Loucy (cell line): ENCODE data around the gene MAPT.
A peak's percentile ranks its signal among the peaks of the same experiment; 100 is the strongest.

ENCODE experiments used
- H2AFZ ChIP-seq: fragments of 200-600 bp; sonication (generic); 2 replicates; pipeline ENCODE4 v1.6.0; 2016; ENCODE audit warnings: antibody characterized with exemption, mild to moderate bottlenecking, low read length, moderate library complexity
- H3F3A ChIP-seq: fragments of 200-600 bp; 2 replicates; pipeline ENCODE4 v1.6.0; 2016; ENCODE audit warnings: antibody characterized with exemption, low read depth, mild to moderate bottlenecking
- H3K27me3 ChIP-seq: fragments of 200-600 bp; sonication (generic); 2 replicates; pipeline ENCODE4 v1.6.1; 2014; ENCODE audit warnings: low read length, mild to moderate bottlenecking; ENCODE audit not compliant: insufficient read depth, poor library complexity, severe bottlenecking
- H3K36me3 ChIP-seq: fragments of 200-600 bp; sonication (generic); 2 replicates; pipeline ENCODE4 v1.6.1; 2016; ENCODE audit warnings: low read length; ENCODE audit not compliant: insufficient read depth
- H3K4me1 ChIP-seq: fragments of 200-600 bp; sonication (generic); 2 replicates; pipeline ENCODE4 v1.5.1; 2014; ENCODE audit warnings: low read length, mild to moderate bottlenecking; ENCODE audit not compliant: insufficient read depth, poor library complexity, severe bottlenecking
- H3K4me2 ChIP-seq: fragments of 200-600 bp; sonication (generic); 2 replicates; pipeline ENCODE4 v1.6.0; 2014; ENCODE audit warnings: antibody characterized with exemption, low read length, low read depth, mild to moderate bottlenecking; ENCODE audit not compliant: poor library complexity, severe bottlenecking
- H3K4me3 ChIP-seq: fragments of 200-600 bp; sonication (generic); 2 replicates; pipeline ENCODE4 v1.5.1; 2014; ENCODE audit warnings: low read length, mild to moderate bottlenecking, mixed read lengths; ENCODE audit not compliant: poor library complexity, severe bottlenecking
- H3K79me2 ChIP-seq: fragments of 200-600 bp; sonication (generic); 2 replicates; pipeline ENCODE4 v1.6.1; 2014; ENCODE audit warnings: low read length; ENCODE audit not compliant: insufficient read depth
- H3K9ac ChIP-seq: fragments of 200-600 bp; sonication (generic); 2 replicates; pipeline ENCODE4 v1.6.0; 2014; ENCODE audit warnings: mild to moderate bottlenecking, low read depth, low read length, moderate library complexity; ENCODE audit not compliant: poor library complexity, severe bottlenecking
- H3K9me2 ChIP-seq: fragments of 200-600 bp; sonication (generic); replicated peaks from 2 replicates; pipeline ENCODE4 v1.6.1; 2016; ENCODE audit warnings: low read depth, low read length, mixed read lengths
- H3K9me3 ChIP-seq: fragments of 200-600 bp; sonication (generic); 2 replicates; pipeline ENCODE4 v1.6.1; 2014; ENCODE audit warnings: mild to moderate bottlenecking, antibody characterized with exemption, low read length, low read depth; ENCODE audit not compliant: insufficient read depth
- H4K20me1 ChIP-seq: fragments of 200-600 bp; sonication (generic); 2 replicates; pipeline ENCODE4 v1.6.0; 2014; ENCODE audit warnings: antibody characterized with exemption, low read length, mild to moderate bottlenecking; ENCODE audit not compliant: insufficient read depth, poor library complexity, severe bottlenecking
- CTCF ChIP-seq: fragments of 200-600 bp; sonication (generic); conservative IDR thresholded peaks from 2 replicates; pipeline ENCODE4 v1.5.1; 2014; ENCODE audit warnings: mild to moderate bottlenecking, antibody characterized with exemption, low read length
- EZH2phosphoT487 ChIP-seq: fragments of 200-600 bp; IDR thresholded peaks from 2 replicates; pipeline ENCODE4 v1.6.1; 2018; ENCODE audit warnings: antibody characterized with exemption, mild to moderate bottlenecking, moderate library complexity, borderline replicate concordance

MAPT gene

GRCh38 chr17:45946841-45947256 lies 52.5 kb downstream of the MAPT start:
- peaks cover 7% of the 10 kb centered on the region for H3K4me1 ChIP-seq
- no peaks in the 10 kb centered on the region for H3K9me3 ChIP-seq
- no peaks in the 10 kb centered on the region for H3K36me3 ChIP-seq
- H3K4me3 ChIP-seq: no peak overlapping the region
- no peaks in the 10 kb centered on the region for H3K27me3 ChIP-seq
- no peaks in the 10 kb centered on the region for H3F3A ChIP-seq
- no peaks in the 10 kb centered on the region for H3K79me2 ChIP-seq
- H3K9me2 ChIP-seq: no peaks in the 10 kb centered on the region
- no peak overlapping the region for H3K4me2 ChIP-seq
- no peak overlapping the region for H3K9ac ChIP-seq
- no peaks in the 10 kb centered on the region for H4K20me1 ChIP-seq
- H2AFZ ChIP-seq: no peak overlapping the region
- TF ChIP-seq CTCF: peak; percentile 24; the same call in 1 of the 2 replicates
- no peak for TF ChIP-seq EZH2phosphoT487

GRCh38 chr17:45948498-45948880 lies 54.1 kb downstream of the MAPT start:
- peak overlapping the region; percentile 21 for H3K9ac ChIP-seq
- no peak for TF ChIP-seq CTCF
- peak overlapping the region; percentile 76; the same call in 1 of the 2 replicates for H2AFZ ChIP-seq
- H3K36me3 ChIP-seq: no peaks in the 10 kb centered on the region
- no peaks in the 10 kb centered on the region for H3K9me3 ChIP-seq
- H3F3A ChIP-seq: no peaks in the 10 kb centered on the region
- peak overlapping the region; percentile 66 for H3K4me2 ChIP-seq
- H3K4me1 ChIP-seq: peaks cover 7% of the 10 kb centered on the region
- no peaks in the 10 kb centered on the region for H3K27me3 ChIP-seq
- H4K20me1 ChIP-seq: no peaks in the 10 kb centered on the region
- H3K4me3 ChIP-seq: peak overlapping the region; percentile 55
- no peaks in the 10 kb centered on the region for H3K9me2 ChIP-seq
- H3K79me2 ChIP-seq: no peaks in the 10 kb centered on the region

- Histone ChIP-seq H4K20me1 (no peaks in the 10 kb centered on the region), H2AFZ (peak overlapping the region; percentile 76), H3K27me3 (no peaks in the 10 kb centered on the region), H3K4me1 (peaks cover 7% of the 10 kb centered on the region), H3K4me3 (peak overlapping the region; percentile 55), H3K79me2 (no peaks in the 10 kb centered on the region), H3K9me2 (no peaks in the 10 kb centered on the region), H3F3A (no peaks in the 10 kb centered on the region), H3K4me2 (peak overlapping the region; percentile 66), H3K9me3 (no peaks in the 10 kb centered on the region), H3K9ac (peak overlapping the region; percentile 21), H3K36me3 (no peaks in the 10 kb centered on the region)
- no peak for TF ChIP-seq EZH2phosphoT487
- TF ChIP-seq CTCF: peak; percentile 72
Observed at GRCh38 chr17:45948881-45949624, 54.7 kb downstream of the MAPT start.
